ENCODE results near the gene SERPINB6. TPM values are rescaled to one million over a fixed set of nuclear protein-coding genes. Genes with fewer than 3 reads are reported as not detected.

The SERPINB6 gene
- total RNA-seq, 6 experiments from 2014 or later: 27.0 to 48.5 (median 38.7) TPM

DNA sequence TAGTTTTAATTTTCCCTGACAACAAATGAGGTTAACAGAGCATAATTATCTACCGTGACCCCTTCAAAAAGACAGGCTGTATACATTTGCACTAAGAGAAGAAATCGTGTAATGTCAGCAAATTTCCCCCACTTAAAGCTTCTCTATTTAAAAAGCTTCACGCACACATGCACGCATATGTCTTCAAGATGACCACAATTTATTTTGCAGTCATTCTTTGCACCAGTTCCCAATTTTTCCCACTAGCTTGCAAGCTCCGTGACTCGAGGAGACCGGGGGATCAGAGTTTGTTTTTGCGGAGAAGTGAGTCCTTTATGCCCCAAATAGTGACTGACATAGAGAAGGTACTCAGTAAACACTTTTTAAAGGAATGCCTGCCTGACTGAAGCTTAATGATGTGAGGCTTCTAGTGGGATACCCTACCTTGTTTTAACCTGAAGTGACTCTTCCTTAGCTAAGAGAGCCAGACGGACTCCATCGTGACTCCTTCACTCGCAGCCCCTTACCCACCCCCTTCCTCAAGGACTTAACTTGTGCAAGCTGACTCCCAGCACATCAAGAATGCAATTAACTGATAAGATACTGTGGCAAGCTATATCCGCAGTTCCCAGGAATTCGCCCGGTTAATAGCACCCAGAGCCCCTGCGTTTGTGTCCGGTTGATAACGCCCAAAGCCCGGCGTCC, 19.0 kb upstream of the SERPINB6 start:
- Histone ChIP-seq H3K27me3 (no peaks in the 10 kb centered on the region), H3K4me1 (peaks cover 0 to 6% (median 0%) of the 10 kb centered on the region in 4 donors), H3K4me3 (peak overlapping the region; percentile 87 to 92 (median 92)), H3K36me3 (no peaks in the 10 kb centered on the region), H3K27ac (peak overlapping the region; percentile 97 to 99 (median 97)), H3K9me3 (no peaks in the 10 kb centered on the region)
- intact Hi-C loops (cut with DNase I): loop anchor here in 1 of 2 donors (5.0 kb wide), 1 partner anchor 72 kb away; no protein-coding TSS in a partner anchor
- TF ChIP-seq, protein P1, sequence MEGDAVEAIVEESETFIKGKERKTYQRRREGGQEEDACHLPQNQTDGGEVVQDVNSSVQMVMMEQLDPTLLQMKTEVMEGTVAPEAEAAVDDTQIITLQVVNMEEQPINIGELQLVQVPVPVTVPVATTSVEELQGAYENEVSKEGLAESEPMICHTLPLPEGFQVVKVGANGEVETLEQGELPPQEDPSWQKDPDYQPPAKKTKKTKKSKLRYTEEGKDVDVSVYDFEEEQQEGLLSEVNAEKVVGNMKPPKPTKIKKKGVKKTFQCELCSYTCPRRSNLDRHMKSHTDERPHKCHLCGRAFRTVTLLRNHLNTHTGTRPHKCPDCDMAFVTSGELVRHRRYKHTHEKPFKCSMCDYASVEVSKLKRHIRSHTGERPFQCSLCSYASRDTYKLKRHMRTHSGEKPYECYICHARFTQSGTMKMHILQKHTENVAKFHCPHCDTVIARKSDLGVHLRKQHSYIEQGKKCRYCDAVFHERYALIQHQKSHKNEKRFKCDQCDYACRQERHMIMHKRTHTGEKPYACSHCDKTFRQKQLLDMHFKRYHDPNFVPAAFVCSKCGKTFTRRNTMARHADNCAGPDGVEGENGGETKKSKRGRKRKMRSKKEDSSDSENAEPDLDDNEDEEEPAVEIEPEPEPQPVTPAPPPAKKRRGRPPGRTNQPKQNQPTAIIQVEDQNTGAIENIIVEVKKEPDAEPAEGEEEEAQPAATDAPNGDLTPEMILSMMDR (IDR thresholded peaks at IDR 0.05): no peak
- no peak for TF ChIP-seq POLR2A (IDR thresholded peaks at IDR 0.05)
- 3% methylated on average over 19 of the region's 19 CpGs for WGBS (ENCODE audit: insufficient coverage, low coverage, low lambda C conversion rate, missing lambda C conversion rate)
- ATAC-seq (peak in 1 of 4 donors; percentile 0), DNase-seq (peak in 1 of 3 donors; percentile 51)

DNA sequence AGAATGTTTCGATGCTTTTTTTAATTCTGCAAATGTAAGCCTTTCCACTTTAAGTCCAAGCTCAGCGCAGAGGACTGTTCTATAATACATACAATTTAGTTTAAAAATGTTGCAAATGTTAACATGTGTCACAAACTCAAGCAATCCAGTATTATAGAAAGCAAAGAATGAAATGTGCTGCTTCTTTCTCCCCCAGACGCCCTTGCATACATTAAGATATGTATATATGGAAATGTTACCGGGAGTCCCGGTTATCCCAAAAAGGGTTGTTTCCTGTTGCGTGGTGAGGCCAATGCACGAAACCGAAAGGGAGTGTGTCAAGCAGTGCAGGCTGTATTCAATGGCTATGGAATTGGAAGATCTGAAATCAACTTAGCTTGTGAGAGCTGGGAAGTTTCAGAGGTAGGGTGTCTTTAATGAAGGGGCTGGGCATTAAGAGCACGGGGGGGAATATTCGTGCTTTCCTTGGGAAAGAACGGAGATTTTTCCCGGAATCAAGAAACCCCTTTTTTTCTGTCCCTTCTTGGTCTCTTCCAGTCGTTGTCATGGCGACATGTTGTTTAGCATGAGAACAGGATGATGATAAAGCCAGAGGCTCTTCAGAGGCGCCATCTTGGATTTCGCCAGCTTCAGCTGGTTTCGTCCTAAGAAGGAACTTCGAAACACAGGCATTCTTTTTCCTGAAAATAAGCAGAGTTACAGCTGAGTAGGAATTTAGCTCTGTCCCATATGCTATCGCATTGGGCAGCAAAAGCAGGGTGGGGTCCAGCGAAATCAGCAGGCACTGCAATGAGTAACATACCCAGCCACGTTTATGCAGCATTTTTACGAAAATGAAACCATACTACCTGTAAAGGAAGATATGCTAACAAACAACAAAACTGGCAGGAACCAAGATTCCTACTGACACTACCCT, 18.2 kb upstream of the SERPINB6 start:
- WGBS (ENCODE audit: insufficient coverage, low coverage, low lambda C conversion rate, missing lambda C conversion rate): 0% methylated on average over 22 of the region's 22 CpGs
- TF ChIP-seq POLR2A (IDR thresholded peaks at IDR 0.05): peak; percentile 5
- TF ChIP-seq, protein P1 (IDR thresholded peaks at IDR 0.05): peak in 2 of 4 donors; percentile 28 to 36
- no peaks in the 10 kb centered on the region for H3K27me3 ChIP-seq
- intact Hi-C loops (cut with DNase I): loop anchor here in 1 of 2 donors (5.0 kb wide), 1 partner anchor 73 kb away; no protein-coding TSS in a partner anchor
- H3K4me1 ChIP-seq: peaks cover 0 to 6% (median 0%) of the 10 kb centered on the region in 4 donors
- H3K36me3 ChIP-seq: no peaks in the 10 kb centered on the region
- no peaks in the 10 kb centered on the region for H3K9me3 ChIP-seq
- H3K4me3 ChIP-seq: peak overlapping the region; percentile 87 to 92 (median 92)
- peak; percentile 53 to 72 (median 68) for ATAC-seq
- DNase-seq: peak; percentile 71 to 89 (median 82)
- H3K27ac ChIP-seq: peak overlapping the region; percentile 97 to 99 (median 97)

DNA sequence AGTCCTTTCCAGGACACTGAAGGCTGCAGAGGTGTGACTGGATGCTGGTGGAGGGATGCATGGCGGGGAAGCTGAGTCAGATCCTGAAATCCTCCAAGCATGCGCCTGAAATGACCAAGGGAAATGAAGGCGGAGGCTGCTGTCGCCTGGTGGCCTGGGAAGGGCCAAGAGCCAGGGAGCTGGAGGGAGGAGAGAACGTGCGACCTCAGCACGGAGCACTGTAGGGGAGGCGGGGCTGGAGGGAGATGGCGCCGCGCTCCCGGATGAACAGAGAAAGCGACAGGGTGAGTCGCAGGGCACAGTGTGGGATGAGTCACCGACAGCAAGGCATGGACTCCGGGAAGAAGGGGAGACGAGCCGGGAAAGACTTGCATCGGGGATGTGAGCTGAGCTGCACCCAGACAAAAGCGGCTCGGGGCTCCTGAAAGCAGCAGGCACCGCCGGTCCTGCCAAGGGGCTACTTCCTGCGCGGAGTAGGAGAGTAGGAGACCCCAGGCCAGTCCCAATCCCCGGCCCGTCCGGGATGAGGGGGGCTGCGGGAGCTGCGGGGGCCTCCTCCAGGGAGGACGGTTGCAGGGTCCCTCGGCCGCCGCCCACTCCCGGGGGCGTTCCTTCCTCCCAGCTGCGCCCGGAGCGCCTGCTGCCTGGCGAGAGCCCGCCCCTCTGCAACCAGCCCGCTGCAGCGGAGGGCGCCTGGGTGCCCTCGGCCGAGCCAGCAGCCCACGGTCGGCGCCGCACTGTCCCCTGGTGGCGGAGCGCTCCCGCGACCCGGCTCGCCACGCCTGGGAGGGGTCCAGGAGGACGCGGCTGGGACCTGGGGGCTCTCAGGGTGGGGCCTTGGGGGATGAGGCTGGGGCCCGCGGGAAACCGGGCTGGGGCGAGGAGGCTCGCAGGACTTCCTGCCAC, 17.3 kb upstream of the SERPINB6 start:
- no peaks in the 10 kb centered on the region for H3K27me3 ChIP-seq
- TF ChIP-seq, protein P1 (IDR thresholded peaks at IDR 0.05): peak; percentile 79 to 88 (median 83)
- TF ChIP-seq POLR2A (IDR thresholded peaks at IDR 0.05): peak; percentile 57
- H3K36me3 ChIP-seq: no peaks in the 10 kb centered on the region
- WGBS (ENCODE audit: insufficient coverage, low coverage, low lambda C conversion rate, missing lambda C conversion rate): 0% methylated on average over 26 of the region's 64 CpGs
- H3K27ac ChIP-seq: peak overlapping the region; percentile 97 to 99 (median 97)
- intact Hi-C loops (cut with DNase I): no loop called here
- peaks cover 0 to 6% (median 0%) of the 10 kb centered on the region in 4 donors for H3K4me1 ChIP-seq
- ATAC-seq (peak; percentile 82 to 93 (median 88)), DNase-seq (peak; percentile 92 to 93 (median 93))
- H3K9me3 ChIP-seq: no peaks in the 10 kb centered on the region
- peak overlapping the region; percentile 87 to 92 (median 92) for H3K4me3 ChIP-seq

DNA sequence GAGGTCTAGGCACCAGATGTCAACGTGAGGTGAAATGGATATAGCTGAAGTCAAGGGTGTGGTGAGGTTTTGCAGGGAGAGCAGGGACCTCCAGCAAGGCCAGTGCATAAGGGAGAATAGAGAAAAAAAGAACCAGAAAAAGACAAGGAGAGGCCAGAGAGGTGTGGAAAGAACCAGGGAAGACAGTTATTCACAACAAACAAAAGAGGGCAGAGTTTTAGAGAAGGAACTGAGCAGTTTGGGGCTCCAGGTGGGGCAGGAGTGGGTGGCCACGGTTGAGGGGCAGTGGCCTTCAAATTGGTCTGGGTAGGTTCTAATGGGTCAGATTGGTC, 16.7 kb upstream of the SERPINB6 start:
- Histone ChIP-seq H3K27me3 (no peaks in the 10 kb centered on the region), H3K9me3 (no peaks in the 10 kb centered on the region), H3K27ac (peak overlapping the region; percentile 97 to 99 (median 97)), H3K4me3 (peak overlapping the region; percentile 87 to 92 (median 92)), H3K36me3 (no peaks in the 10 kb centered on the region), H3K4me1 (peaks cover 0 to 6% (median 0%) of the 10 kb centered on the region in 4 donors)
- DNase-seq (no peak), ATAC-seq (no peak)
- 23% methylated on average over 2 of the region's 2 CpGs for WGBS (ENCODE audit: insufficient coverage, low coverage, low lambda C conversion rate, missing lambda C conversion rate)
- TF ChIP-seq, protein P1 (IDR thresholded peaks at IDR 0.05): no peak
- TF ChIP-seq POLR2A (IDR thresholded peaks at IDR 0.05): no peak
- intact Hi-C loops (cut with DNase I): no loop called here

All from right lobe of liver (tissue), 6 donors.